ENCODE data around the gene CUEDC2.

CUEDC2 gene

GRCh38 chr10:102414749-102415148 is 17.6 kb downstream of the CUEDC2 start:
- no peak for TF ChIP-seq CTCF (IDR thresholded peaks at IDR 0.05; ENCODE audit: low read length, missing control alignments)
- no peak overlapping the region for H3K4me3 ChIP-seq (replicated peaks; ENCODE audit: low read depth, low read length)
- no peak for DNase-seq (ENCODE audit: low read depth)

GRCh38 chr10:102413806-102414561 is 18.4 kb downstream of the CUEDC2 start:
- no peak for DNase-seq (ENCODE audit: low read depth)
- no peak for TF ChIP-seq CTCF (IDR thresholded peaks at IDR 0.05; ENCODE audit: low read length, missing control alignments)
- no peak overlapping the region for H3K4me3 ChIP-seq (replicated peaks; ENCODE audit: low read depth, low read length)

GRCh38 chr10:102413053-102413705 is 19.2 kb downstream of the CUEDC2 start:
- H3K4me3 ChIP-seq (replicated peaks; ENCODE audit: low read depth, low read length) = no peak overlapping the region
- DNase-seq (ENCODE audit: low read depth) = no peak
- TF ChIP-seq CTCF (IDR thresholded peaks at IDR 0.05; ENCODE audit: low read length, missing control alignments) = no peak

- no peak overlapping the region for H3K4me3 ChIP-seq (replicated peaks; ENCODE audit: low read depth, low read length)
- no peak for DNase-seq (ENCODE audit: low read depth)
- no peak for TF ChIP-seq CTCF (IDR thresholded peaks at IDR 0.05; ENCODE audit: low read length, missing control alignments)
Measured at GRCh38 chr10:102412293-102412692, 20.1 kb downstream of the CUEDC2 start.

GRCh38 chr10:102411341-102412255 is 20.8 kb downstream of the CUEDC2 start:
- TF ChIP-seq CTCF (IDR thresholded peaks at IDR 0.05; ENCODE audit: low read length, missing control alignments) = no peak
- no peak for DNase-seq (ENCODE audit: low read depth)
- no peak overlapping the region for H3K4me3 ChIP-seq (replicated peaks; ENCODE audit: low read depth, low read length)

GRCh38 chr10:102410429-102411073 is 21.8 kb downstream of the CUEDC2 start:
- H3K4me3 ChIP-seq (replicated peaks; ENCODE audit: low read depth, low read length) = peak overlapping the region; percentile 46
- DNase-seq (ENCODE audit: low read depth) = no peak

More at GRCh38 chr10:102410429-102411073, 21.8 kb downstream of the CUEDC2 start:
- TF ChIP-seq CTCF (IDR thresholded peaks at IDR 0.05; ENCODE audit: low read length, missing control alignments) = no peak

All from fibroblast of pulmonary artery (primary cell).